ENCODE results near the gene NHP2. TPM values are rescaled to one million over a fixed set of nuclear protein-coding genes. Genes with fewer than 3 reads are reported as not detected.

Gene NHP2
- total RNA-seq, 1 experiment from 2014 or later, result 232 TPM

DNA sequence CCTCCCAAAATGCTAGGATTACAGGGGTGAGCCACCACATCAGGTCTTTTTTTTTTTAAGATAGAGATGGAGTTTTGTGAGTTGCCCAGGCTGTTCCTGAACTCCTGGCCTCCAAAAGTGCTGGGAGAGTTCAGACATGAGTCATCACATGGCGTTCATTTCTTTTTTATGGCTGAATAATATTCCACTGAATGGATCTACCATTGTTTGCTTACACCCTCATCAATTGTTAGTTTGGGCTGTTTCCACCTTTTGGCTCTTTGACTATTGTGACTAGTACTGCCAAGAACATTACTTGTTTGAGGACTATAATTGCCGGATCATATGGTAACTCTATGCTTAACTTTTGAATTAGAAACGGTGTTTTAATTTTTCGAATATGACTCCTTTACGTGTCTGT, 41.1 kb downstream of the NHP2 start:
- BruUV-seq (replicated peaks), result no TSS peak
- Histone ChIP-seq H3K36me3 (ENCODE audit: insufficient read depth, low read length, poor library complexity, severe bottlenecking) (no peaks in the 10 kb centered on the region), H3K4me1 (ENCODE audit: insufficient read depth, low read length, poor library complexity, severe bottlenecking) (peaks cover 24% of the 10 kb centered on the region), H3K9me3 (ENCODE audit: low read depth, low read length, poor library complexity, severe bottlenecking) (no peaks in the 10 kb centered on the region), H3K27ac (ENCODE audit: low read depth, low read length, poor library complexity, severe bottlenecking) (no peak overlapping the region), H3K27me3 (replicated peaks; ENCODE audit: insufficient read depth, low read depth, low read length, poor library complexity) (no peaks in the 10 kb centered on the region), H3K4me3 (ENCODE audit: low read depth, low read length, poor library complexity, severe bottlenecking) (peak overlapping the region; percentile 50)
- TF ChIP-seq EZH2 (IDR thresholded peaks at IDR 0.05; ENCODE audit: borderline replicate concordance, low read depth, low read length, poor library complexity, severe bottlenecking), result no peak
- TF ChIP-seq, protein P1, sequence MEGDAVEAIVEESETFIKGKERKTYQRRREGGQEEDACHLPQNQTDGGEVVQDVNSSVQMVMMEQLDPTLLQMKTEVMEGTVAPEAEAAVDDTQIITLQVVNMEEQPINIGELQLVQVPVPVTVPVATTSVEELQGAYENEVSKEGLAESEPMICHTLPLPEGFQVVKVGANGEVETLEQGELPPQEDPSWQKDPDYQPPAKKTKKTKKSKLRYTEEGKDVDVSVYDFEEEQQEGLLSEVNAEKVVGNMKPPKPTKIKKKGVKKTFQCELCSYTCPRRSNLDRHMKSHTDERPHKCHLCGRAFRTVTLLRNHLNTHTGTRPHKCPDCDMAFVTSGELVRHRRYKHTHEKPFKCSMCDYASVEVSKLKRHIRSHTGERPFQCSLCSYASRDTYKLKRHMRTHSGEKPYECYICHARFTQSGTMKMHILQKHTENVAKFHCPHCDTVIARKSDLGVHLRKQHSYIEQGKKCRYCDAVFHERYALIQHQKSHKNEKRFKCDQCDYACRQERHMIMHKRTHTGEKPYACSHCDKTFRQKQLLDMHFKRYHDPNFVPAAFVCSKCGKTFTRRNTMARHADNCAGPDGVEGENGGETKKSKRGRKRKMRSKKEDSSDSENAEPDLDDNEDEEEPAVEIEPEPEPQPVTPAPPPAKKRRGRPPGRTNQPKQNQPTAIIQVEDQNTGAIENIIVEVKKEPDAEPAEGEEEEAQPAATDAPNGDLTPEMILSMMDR (conservative IDR thresholded peaks at IDR 0.05; ENCODE audit: low read depth, low read length), result no peak
- intact Hi-C loops (cut with micrococcal nuclease; ENCODE audit: unreplicated experiment), result no loop called here
- CTCF ChIA-PET, result interaction anchor here (0.7 kb wide), 1 partner anchor 51 kb away, joined by 5 read pairs; no protein-coding TSS in a partner anchor
- POLR2A ChIA-PET (ENCODE audit: low non-redundant PET), result no interaction called here
- no peak for DNase-seq (ENCODE audit: low spot score)

DNA sequence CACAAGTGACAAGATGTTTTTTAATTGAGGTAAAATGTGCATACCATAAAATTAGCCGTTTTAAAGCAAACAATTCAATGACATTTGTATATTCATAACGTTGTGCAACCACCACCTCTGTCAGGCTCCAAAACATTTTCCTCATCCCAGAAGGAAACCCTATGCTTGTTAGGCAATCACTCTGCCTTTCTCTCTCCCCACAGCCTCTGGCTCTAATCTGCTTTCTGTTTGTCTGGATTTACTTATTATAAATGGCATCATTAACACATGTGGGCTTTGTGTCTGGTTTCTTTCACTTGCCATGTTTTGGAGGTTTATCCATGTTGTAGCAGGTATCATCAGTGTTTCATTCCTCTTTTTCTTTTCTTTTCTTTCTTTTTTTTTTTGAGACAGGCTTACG, 41.8 kb downstream of the NHP2 start:
- no peak for DNase-seq (ENCODE audit: low spot score)
- BruUV-seq (replicated peaks), result no TSS peak
- Histone ChIP-seq H3K27ac (ENCODE audit: low read depth, low read length, poor library complexity, severe bottlenecking) (no peak overlapping the region), H3K4me3 (ENCODE audit: low read depth, low read length, poor library complexity, severe bottlenecking) (no peak overlapping the region), H3K4me1 (ENCODE audit: insufficient read depth, low read length, poor library complexity, severe bottlenecking) (peaks cover 24% of the 10 kb centered on the region), H3K9me3 (ENCODE audit: low read depth, low read length, poor library complexity, severe bottlenecking) (no peaks in the 10 kb centered on the region), H3K27me3 (replicated peaks; ENCODE audit: insufficient read depth, low read depth, low read length, poor library complexity) (no peaks in the 10 kb centered on the region), H3K36me3 (ENCODE audit: insufficient read depth, low read length, poor library complexity, severe bottlenecking) (no peaks in the 10 kb centered on the region)
- no peak for TF ChIP-seq EZH2 (IDR thresholded peaks at IDR 0.05; ENCODE audit: borderline replicate concordance, low read depth, low read length, poor library complexity, severe bottlenecking)
- TF ChIP-seq, protein P1 (conservative IDR thresholded peaks at IDR 0.05; ENCODE audit: low read depth, low read length), result no peak
- intact Hi-C loops (cut with micrococcal nuclease; ENCODE audit: unreplicated experiment), result no loop called here
- CTCF ChIA-PET, result interaction anchor here (0.7 kb wide), 1 partner anchor 52 kb away, joined by 5 read pairs; no protein-coding TSS in a partner anchor
- POLR2A ChIA-PET (ENCODE audit: low non-redundant PET), result no interaction called here

DNA sequence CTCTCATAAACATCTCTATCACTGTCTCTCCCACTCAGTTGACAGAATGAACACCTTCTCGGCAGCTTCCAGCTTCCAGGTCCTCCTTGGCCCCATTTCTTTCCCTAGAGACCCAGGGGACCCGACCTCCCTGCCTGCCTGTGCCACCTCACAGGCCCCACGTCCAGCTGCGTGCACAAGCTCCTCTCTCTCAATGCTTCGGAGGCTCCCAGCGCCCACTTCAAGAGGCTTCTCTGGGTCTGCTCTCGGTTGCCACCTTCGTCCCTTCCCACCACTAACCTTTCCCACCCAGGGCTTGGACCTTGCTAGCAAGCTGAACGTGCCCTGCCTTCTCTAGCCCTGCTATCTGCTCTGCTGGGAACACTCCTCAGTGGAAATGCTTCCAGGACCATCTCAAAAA, 43.2 kb downstream of the NHP2 start:
- BruUV-seq (replicated peaks), result no TSS peak
- CTCF ChIA-PET, result no interaction called here
- Histone ChIP-seq H3K36me3 (ENCODE audit: insufficient read depth, low read length, poor library complexity, severe bottlenecking) (no peaks in the 10 kb centered on the region), H3K4me3 (ENCODE audit: low read depth, low read length, poor library complexity, severe bottlenecking) (no peak overlapping the region), H3K27ac (ENCODE audit: low read depth, low read length, poor library complexity, severe bottlenecking) (no peak overlapping the region), H3K9me3 (ENCODE audit: low read depth, low read length, poor library complexity, severe bottlenecking) (no peaks in the 10 kb centered on the region), H3K27me3 (replicated peaks; ENCODE audit: insufficient read depth, low read depth, low read length, poor library complexity) (no peaks in the 10 kb centered on the region), H3K4me1 (ENCODE audit: insufficient read depth, low read length, poor library complexity, severe bottlenecking) (peaks cover 11% of the 10 kb centered on the region)
- POLR2A ChIA-PET (ENCODE audit: low non-redundant PET), result no interaction called here
- no peak for DNase-seq (ENCODE audit: low spot score)
- TF ChIP-seq EZH2 (IDR thresholded peaks at IDR 0.05; ENCODE audit: borderline replicate concordance, low read depth, low read length, poor library complexity, severe bottlenecking), result no peak
- TF ChIP-seq, protein P1 (conservative IDR thresholded peaks at IDR 0.05; ENCODE audit: low read depth, low read length), result no peak
- intact Hi-C loops (cut with micrococcal nuclease; ENCODE audit: unreplicated experiment), result no loop called here

Measured in A673 (cell line).